RCC 7860 (cell line): ENCODE measurements around the gene IDS.
"Not testable (repeated sequence)": the region's sequence is repeated elsewhere in the genome, so short reads cannot be mapped to it uniquely, and the experiment has no call there.

Experiments
- DNase-seq: peaks from one replicate; pipeline ENCODE4 v3.0.0-alpha.2; 2015; ENCODE audit warnings: low spot score
- FAIRE-seq: peaks from 2 replicates; lab custom pipeline; 2012; peaks lifted over from hg19 to GRCh38; lab: Jason Lieb, UNC

The IDS gene

GRCh38 chrX:149531599-149531998, 26.5 kb upstream of the IDS start:
- FAIRE-seq (no peak), DNase-seq (no peak)

- FAIRE-seq (no peak), DNase-seq (no peak)
These were observed 23.3 kb upstream of the IDS start for GRCh38 chrX:149528381-149528780.

DNA sequence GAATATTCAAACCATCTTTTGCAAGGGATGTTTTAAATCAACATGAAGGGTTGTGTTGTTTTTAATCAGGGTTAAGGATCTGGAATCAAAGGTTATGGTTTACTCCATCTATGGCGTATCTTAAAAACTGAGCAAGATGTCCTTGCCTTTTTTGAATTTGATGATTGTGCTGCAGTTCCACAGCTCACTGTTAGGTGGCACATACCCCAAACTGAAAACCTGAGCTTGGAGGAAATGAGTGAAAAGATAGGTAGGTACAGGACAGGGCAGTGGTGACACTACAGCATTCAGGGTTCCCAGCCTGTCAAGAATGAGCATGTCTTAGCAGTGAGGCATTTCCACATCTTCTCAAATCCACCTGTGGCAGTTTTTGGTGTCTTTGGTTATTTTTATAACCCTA, 22.6 kb upstream of the IDS start:
- FAIRE-seq (peak; percentile 15), DNase-seq (no peak)

GRCh38 chrX:149526318-149527033, 21.4 kb upstream of the IDS start:
- not testable (repeated sequence) for FAIRE-seq

GRCh38 chrX:149525903-149526302, 20.8 kb upstream of the IDS start:
- not testable (repeated sequence) for FAIRE-seq, DNase-seq

More at GRCh38 chrX:149526318-149527033, 21.4 kb upstream of the IDS start:
- DNase-seq: not testable (repeated sequence)

GRCh38 chrX:149525389-149525788, 20.3 kb upstream of the IDS start:
- DNase-seq (peak; percentile 57), FAIRE-seq (peak; percentile 86)

DNA sequence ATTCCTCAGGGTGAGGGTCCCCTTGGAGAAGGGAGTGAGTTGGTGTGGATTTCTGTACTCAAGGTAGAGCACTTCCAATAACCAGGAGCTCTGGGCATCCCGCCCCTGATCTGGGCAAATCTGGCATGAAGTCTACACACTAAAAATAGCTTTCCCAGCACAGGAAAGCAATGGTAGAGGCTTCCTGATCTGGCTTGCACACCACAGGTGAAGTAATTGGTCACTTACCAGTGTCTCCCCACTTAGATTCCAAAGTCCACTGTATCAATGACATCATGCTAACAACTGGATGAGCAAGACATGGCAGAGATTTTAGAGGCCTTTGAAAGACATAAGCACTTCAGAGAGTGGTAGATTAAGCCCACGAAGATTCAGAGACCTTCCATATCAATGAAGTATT, 17.8 kb upstream of the IDS start:
- no peak for FAIRE-seq

DNA sequence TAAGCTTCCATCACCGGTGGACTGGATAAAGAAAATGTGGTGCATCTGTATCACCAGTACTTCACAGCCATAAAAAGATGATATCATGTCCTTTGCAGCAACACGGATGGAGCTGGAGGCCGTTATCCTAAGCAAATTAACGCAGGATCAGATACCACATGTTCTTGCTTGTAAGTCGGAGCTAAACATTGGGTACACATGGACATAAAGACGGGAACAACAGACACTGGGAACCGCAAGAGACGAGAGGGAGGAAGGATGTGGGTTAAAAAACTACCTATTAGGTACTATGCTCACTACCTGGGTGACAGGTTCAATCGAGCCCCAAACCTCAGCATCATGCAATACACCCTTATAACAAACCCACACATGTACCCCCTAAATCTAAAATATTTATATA, 16.3 kb upstream of the IDS start:
- DNase-seq: no peak
- no peak for FAIRE-seq

More for the DNA sequence above, 17.8 kb upstream of the IDS start:
- DNase-seq: peak; percentile 62

- not testable (repeated sequence) for DNase-seq, FAIRE-seq
These were observed 15.7 kb upstream of the IDS start for GRCh38 chrX:149520636-149521277.

DNA sequence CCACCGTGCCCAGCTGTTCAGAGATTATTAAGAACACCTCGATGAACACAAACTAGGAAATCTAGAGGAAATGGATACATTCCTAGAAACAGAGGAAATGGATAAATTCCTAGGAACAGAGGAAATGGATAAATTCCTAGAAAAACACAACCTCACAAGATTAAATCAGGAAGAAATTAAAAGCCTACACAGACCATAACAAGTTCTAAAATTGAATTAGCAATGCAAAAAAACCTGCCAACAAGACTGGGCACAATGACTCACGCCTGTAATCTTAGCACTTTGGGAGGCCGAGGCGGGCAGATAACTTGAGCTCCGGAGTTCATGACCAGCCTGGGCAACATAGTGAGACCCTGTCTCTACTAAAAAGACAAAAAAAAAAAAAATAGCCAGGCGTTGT, 13.1 kb upstream of the IDS start:
- DNase-seq (no peak), FAIRE-seq (no peak)

DNA sequence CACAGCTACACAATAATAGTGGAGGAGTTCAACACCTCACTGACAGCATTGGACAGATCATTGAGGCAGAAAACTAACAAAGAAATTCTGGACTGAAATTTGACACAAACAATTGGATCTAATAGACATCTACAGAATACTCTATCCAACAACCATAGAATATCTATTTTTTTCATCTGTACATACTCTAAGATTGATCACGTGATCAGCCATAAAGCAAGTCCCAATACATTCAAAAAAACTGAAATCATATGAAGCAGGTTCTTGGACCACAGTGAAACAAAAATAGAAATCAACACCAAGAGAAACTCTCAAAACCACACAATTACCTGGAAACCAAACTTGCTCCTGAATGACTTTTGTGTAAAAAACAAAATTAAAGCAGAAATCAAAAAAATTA, 12.2 kb upstream of the IDS start:
- FAIRE-seq (no peak), DNase-seq (no peak)

GRCh38 chrX:149516604-149517003, 11.5 kb upstream of the IDS start:
- no peak for FAIRE-seq
- DNase-seq: no peak

GRCh38 chrX:149515954-149516602, 11.0 kb upstream of the IDS start:
- no peak for FAIRE-seq
- DNase-seq: no peak

DNA sequence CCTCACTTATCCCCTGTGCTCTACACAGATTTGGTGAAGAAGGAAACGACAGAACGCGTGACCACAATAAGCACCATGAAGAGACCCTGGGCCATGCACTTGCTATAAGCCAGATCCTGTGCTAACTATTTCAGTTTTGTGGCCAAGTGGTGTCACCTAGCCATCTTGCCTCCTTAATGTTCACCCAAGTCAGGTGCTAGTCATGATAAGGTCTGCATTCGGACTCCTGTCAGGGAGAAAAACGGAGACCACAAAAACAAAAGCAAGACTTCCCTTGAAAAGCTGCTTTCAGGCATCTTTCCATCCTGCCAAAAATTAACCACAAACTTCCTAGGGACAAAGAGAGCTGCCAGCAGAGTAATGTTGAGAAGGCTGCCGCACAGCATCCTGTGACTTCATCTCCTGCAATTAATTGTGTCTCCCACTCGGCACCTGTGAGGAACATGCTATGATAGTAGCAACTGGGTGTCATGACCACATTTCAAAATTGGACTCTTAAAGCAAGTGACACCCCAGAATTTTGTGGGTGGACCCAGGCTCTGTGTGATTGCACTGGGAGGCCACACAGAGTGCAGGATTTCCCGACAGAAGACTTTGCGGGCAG, 8.8 kb upstream of the IDS start:
- FAIRE-seq: no peak

GRCh38 chrX:149512225-149512885, 7.2 kb upstream of the IDS start:
- DNase-seq (peak; percentile 27), FAIRE-seq (no peak)

More for the DNA sequence above, 8.8 kb upstream of the IDS start:
- no peak for DNase-seq

DNA sequence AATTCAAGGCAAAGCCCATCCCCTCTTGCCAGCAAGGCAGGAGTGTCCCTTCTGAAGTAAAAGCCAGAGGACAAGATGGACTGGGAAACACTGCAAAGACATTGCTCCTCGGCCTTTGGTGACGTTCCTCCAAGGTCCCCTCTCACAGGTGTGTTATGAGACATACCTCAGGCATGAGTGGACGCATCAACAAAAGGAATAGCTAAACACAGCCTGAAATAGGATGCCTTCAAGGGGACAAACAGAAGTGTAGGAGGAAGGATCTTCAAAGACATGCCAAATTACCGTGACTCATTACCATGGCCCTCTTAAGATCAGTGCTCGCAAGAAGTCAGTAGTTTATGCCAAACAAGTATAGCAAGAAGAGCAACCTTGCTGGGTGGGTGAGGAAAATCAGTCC, 6.0 kb upstream of the IDS start:
- DNase-seq (no peak), FAIRE-seq (no peak)

GRCh38 chrX:149510386-149510785, 5.3 kb upstream of the IDS start:
- no peak for FAIRE-seq
- DNase-seq: no peak

DNA sequence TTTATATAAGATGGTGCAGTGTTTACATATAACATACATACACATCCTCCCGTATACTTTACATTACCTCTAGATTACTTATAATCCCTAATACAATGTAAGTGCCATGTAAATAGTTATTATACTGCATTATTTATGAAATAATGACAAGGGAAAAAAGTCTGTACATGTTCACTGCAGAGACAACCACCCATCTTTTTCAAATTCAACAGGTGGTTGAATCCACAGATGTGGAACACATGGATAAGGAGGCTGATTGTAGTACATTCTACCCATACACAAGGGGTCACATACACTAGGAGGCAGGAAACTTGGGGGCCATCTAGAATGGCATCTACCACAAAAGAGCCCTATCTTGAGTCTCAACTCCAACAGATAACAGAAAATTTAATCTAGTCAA, 3.4 kb upstream of the IDS start:
- no peak for DNase-seq

DNA sequence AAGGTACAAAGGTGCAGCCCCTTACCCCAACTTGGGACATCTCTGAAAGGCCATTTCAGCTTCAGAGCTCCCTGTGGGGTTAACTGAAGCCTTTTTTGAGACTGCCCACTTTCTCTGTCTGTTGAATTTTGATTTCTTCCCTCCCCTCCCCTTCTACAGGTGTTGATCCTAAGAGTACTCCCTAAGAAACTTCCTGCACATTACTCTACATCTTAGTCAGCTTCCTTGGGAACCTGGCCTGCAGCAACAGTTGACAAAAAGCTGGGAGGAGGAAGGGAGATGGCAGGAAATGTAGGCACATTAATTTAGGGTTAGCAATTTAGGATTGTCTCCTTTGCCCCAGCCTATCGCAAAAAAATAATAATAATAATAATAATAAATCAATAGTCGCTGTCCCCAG, 1.2 kb upstream of the IDS start:
- FAIRE-seq: no peak
- DNase-seq: no peak

More for the DNA sequence above, 3.4 kb upstream of the IDS start:
- no peak for FAIRE-seq

- FAIRE-seq (no peak), DNase-seq (no peak)
These were observed 565 bp upstream of the IDS start for GRCh38 chrX:149505671-149506070.
